GM21723 (cell line): ENCODE results near the gene MDM2.
"Not testable (repeated sequence)": the region's sequence is repeated elsewhere in the genome, so short reads cannot be mapped to it uniquely, and the experiment has no call there.

Source experiments
- ATAC-seq: cut with Tn5 transposase; IDR thresholded peaks from one replicate; pipeline ENCODE4 v1.9.1; 2021; ENCODE audit warnings: mild to moderate bottlenecking, moderate library complexity; ENCODE audit not compliant: unreplicated experiment

The MDM2 gene

GRCh38 chr12:68824597-68825250 lies 16.7 kb downstream of the MDM2 start:
- no peak for ATAC-seq

- ATAC-seq = no peak
Measured at GRCh38 chr12:68825569-68826217, 17.7 kb downstream of the MDM2 start.

- no peak for ATAC-seq
Measured at GRCh38 chr12:68827895-68828671, 20.1 kb downstream of the MDM2 start.

GRCh38 chr12:68828672-68829068 lies 20.7 kb downstream of the MDM2 start:
- no peak for ATAC-seq

GRCh38 chr12:68831272-68831671 lies 23.3 kb downstream of the MDM2 start:
- no peak for ATAC-seq

- no peak for ATAC-seq
Measured at GRCh38 chr12:68831751-68832503, 23.9 kb downstream of the MDM2 start.

- ATAC-seq = no peak
Measured at GRCh38 chr12:68832504-68832867, 24.5 kb downstream of the MDM2 start.

- no peak for ATAC-seq
Measured at GRCh38 chr12:68833508-68833907, 25.5 kb downstream of the MDM2 start.

- ATAC-seq = no peak
Measured at GRCh38 chr12:68835333-68835908, 27.4 kb downstream of the MDM2 start.

GRCh38 chr12:68837215-68837614 lies 29.2 kb downstream of the MDM2 start:
- no peak for ATAC-seq

- ATAC-seq = no peak
Measured at GRCh38 chr12:68838046-68838886, 30.3 kb downstream of the MDM2 start.

GRCh38 chr12:68839183-68840147 lies 31.5 kb downstream of the MDM2 start:
- no peak for ATAC-seq

- ATAC-seq = not testable (repeated sequence)
Measured at GRCh38 chr12:68841175-68841574, 33.2 kb downstream of the MDM2 start.

- ATAC-seq = no peak
Measured at GRCh38 chr12:68841717-68842116, 33.7 kb downstream of the MDM2 start.

- ATAC-seq = no peak
Measured at GRCh38 chr12:68842123-68842522, 34.1 kb downstream of the MDM2 start.

- ATAC-seq = no peak
Measured at GRCh38 chr12:68842784-68843567, 35.0 kb downstream of the MDM2 start.

GRCh38 chr12:68844318-68844745 lies 36.4 kb downstream of the MDM2 start:
- ATAC-seq = no peak
